K562 (cell line): ENCODE results near the gene JAKMIP2. TPM values are rescaled to one million over a fixed set of nuclear protein-coding genes. Genes with fewer than 3 reads are reported as not detected.

Source experiments
- ATAC-seq: fragments of 200-7000 bp; cut with Tn5 transposase; 3 replicates; pipeline ENCODE4 v1.9.1; 2020; ENCODE audit warnings: moderate library complexity
- BruUV-seq: library from RNA; stranded (reverse); fragments of 400-500 nt; replicated peaks from 2 replicates; lab custom pipeline; 2021; lab: Mats Ljungman, UMichigan
- CTCF ChIA-PET: fragments of 300-600 bp; formaldehyde crosslinking; extraction: SDS; loops from one replicate; lab custom pipeline; 2021; ENCODE audit warnings: low intra/inter-chr PET ratio; lab: Yijun Ruan, JAX
- POLR2A ChIA-PET: fragments of 300-600, 350-650 bp; sonication (Branson Sonifier 250); formaldehyde crosslinking; extraction: SDS; loops from one replicate; lab custom pipeline; 2021; ENCODE audit warnings: antibody characterized with exemption, inconsistent platforms; lab: Yijun Ruan, JAX
- DNase-seq, 4 experiments: peaks; one replicate each; pipeline versions ENCODE4 v3.0.0 to v3.0.0-alpha.2; 2011 to 2018; ENCODE audit warnings: low spot score in 3 of 4, mixed read lengths in 3 of 4; ENCODE audit errors: extremely low read depth in 1 of 4
- FAIRE-seq: peaks from 2 replicates; lab custom pipeline; 2011; peaks lifted over from hg19 to GRCh38; lab: Jason Lieb, UNC
- H2AFZ ChIP-seq: 2 replicates; pipeline ENCODE4 v1.6.0; 2011; ENCODE audit warnings: low read depth, low read length, control low read depth, inconsistent platforms
- H3K27ac ChIP-seq: fragments of 200-600 bp; 3 replicates; pipeline ENCODE4 v1.8.0; 2011; ENCODE audit warnings: low read depth, mild to moderate bottlenecking, control low read depth, inconsistent platforms, low read length, moderate library complexity, mixed read lengths; ENCODE audit errors: extremely low read depth
- H3K27me3 ChIP-seq, 2 experiments: fragments of 300-600 bp in 1 of 2; 2 replicates in 1 of 2; 3 replicates in 1 of 2; pipeline versions ENCODE4 v1.6.0 to v1.8.0; 2011; ENCODE audit warnings: inconsistent platforms in 2 of 2, low read length in 2 of 2, mild to moderate bottlenecking in 1 of 2, mixed read lengths in 1 of 2, moderate library complexity in 1 of 2; ENCODE audit not compliant: control insufficient read depth in 2 of 2, insufficient read depth in 2 of 2
- H3K36me3 ChIP-seq: fragments of 300-600 bp; 3 replicates; pipeline ENCODE4 v1.8.0; 2011; ENCODE audit warnings: mild to moderate bottlenecking, low read length, inconsistent platforms; ENCODE audit not compliant: control insufficient read depth, insufficient read depth
- H3K4me1 ChIP-seq, 2 experiments: fragments of 200-600 bp in 1 of 2; replicated peaks in 1 of 2; 2 replicates in 1 of 2; 3 replicates in 1 of 2; pipeline versions ENCODE4 v1.5.1 to v1.8.0; 2011; ENCODE audit warnings: inconsistent platforms in 2 of 2, low read length in 2 of 2, mild to moderate bottlenecking in 1 of 2, mixed read lengths in 1 of 2, moderate library complexity in 1 of 2; ENCODE audit not compliant: control insufficient read depth in 2 of 2, insufficient read depth in 2 of 2
- H3K4me2 ChIP-seq: 2 replicates; pipeline ENCODE4 v1.6.1; 2011; ENCODE audit warnings: low read length, control low read depth, inconsistent platforms, mixed read lengths; ENCODE audit not compliant: insufficient read depth
- H3K4me3 ChIP-seq: fragments of 200-600 bp; sonication (generic), shearing (Covaris generic); 2 replicates; pipeline ENCODE4 v1.5.1; 2016; ENCODE audit warnings: control low read depth, inconsistent platforms
- H3K79me2 ChIP-seq: fragments of 200-600 bp; 3 replicates; pipeline ENCODE4 v1.8.0; 2011; ENCODE audit warnings: low read length, inconsistent platforms; ENCODE audit not compliant: control insufficient read depth, insufficient read depth
- H3K9ac ChIP-seq, 2 experiments: 2 replicates each; pipeline versions ENCODE4 v1.6.0 to v1.6.1; 2011; ENCODE audit warnings: low read depth in 2 of 2, low read length in 2 of 2, control low read depth in 1 of 2, inconsistent platforms in 1 of 2, mild to moderate bottlenecking in 1 of 2, mixed read lengths in 1 of 2; ENCODE audit not compliant: insufficient read depth in 1 of 2
- H3K9me1 ChIP-seq: one replicate; pipeline ENCODE4 v1.6.0; 2011; ENCODE audit warnings: inconsistent platforms, mild to moderate bottlenecking, low read length, moderate library complexity; ENCODE audit not compliant: control insufficient read depth, insufficient read depth
- H3K9me3 ChIP-seq: replicated peaks from 2 replicates; pipeline ENCODE4 v1.5.1; 2011; ENCODE audit warnings: low read depth, low read length, inconsistent platforms; ENCODE audit not compliant: control insufficient read depth, insufficient read depth
- H4K20me1 ChIP-seq: replicated peaks from 2 replicates; pipeline ENCODE4 v1.6.1; 2011; ENCODE audit warnings: low read length, inconsistent platforms, mixed read lengths; ENCODE audit not compliant: control insufficient read depth, insufficient read depth
- HDAC1 ChIP-seq, 2 experiments: fragments of 450-650 bp; IDR thresholded peaks; 2 replicates each; pipeline ENCODE4 v1.6.1; 2016 to 2017; ENCODE audit warnings: inconsistent platforms in 1 of 2, mild to moderate bottlenecking in 1 of 2, moderate library complexity in 1 of 2
- POLR2A ChIP-seq: fragments of 450-650 bp; conservative IDR thresholded peaks from 2 replicates; pipeline ENCODE4 v1.6.1; 2016
- SMAD4 ChIP-seq: fragments of 250-450 bp; sonication (Bioruptor Pico); conservative IDR thresholded peaks from 2 replicates; pipeline ENCODE4 v1.8.0; 2021; ENCODE audit warnings: inconsistent platforms, mild to moderate bottlenecking, moderate library complexity
- SMARCB1 ChIP-seq: IDR thresholded peaks from 2 replicates; pipeline ENCODE4 v1.6.1; 2011; ENCODE audit warnings: improper control_type of control experiment, low read depth; ENCODE audit not compliant: insufficient read length
- TAF9B ChIP-seq: fragments of 450-650 bp; IDR thresholded peaks from 2 replicates; pipeline ENCODE4 v1.6.1; 2018; ENCODE audit warnings: mild to moderate bottlenecking; ENCODE audit not compliant: partially characterized antibody
- WGBS: fragments of 100-300 bp; shearing (Covaris generic); methylation state at CpG from one replicate; pipeline ENCODE4 v1.1.6; 2016; ENCODE audit warnings: low coverage, mixed read lengths; ENCODE audit not compliant: insufficient coverage; ENCODE audit errors: missing lambda C conversion rate; 5-methylcytosine and 5-hydroxymethylcytosine counted together
- in situ Hi-C: fragments of 300-500 bp; cut with MboI; formaldehyde crosslinking; loops from 4 replicates; pipeline ENCODE4 v1.15.0; 2018; ENCODE audit warnings: inconsistent platforms, mixed read lengths
- intact Hi-C: fragments of 100-400 bp; cut with micrococcal nuclease; formaldehyde crosslinking; loops from 2 replicates; pipeline ENCODE4 v1.14.2; 2022
- polyA plus RNA-seq, 8 experiments: library from polyadenylated mRNA; depleted of rRNA in 4 of 8; stranded (reverse) in 5 of 8; unstranded in 3 of 8; fragments of >200 nt; fragmentation: Nextera tagmentation in 2 of 8; fragmentation: Illumina TruSeq in 1 of 8; extraction: Ambion mirVana in 2 of 8; extraction: Trizol in 1 of 8; gene quantifications; 2 replicates each; pipeline versions ENCODE4 v1.2.1 to v1.2.3, GENCODE V29; 2011 to 2014; ENCODE audit warnings: inconsistent platforms in 1 of 8, missing spikeins in 1 of 8
- total RNA-seq, 7 experiments: library from RNA; depleted of rRNA in 6 of 7; stranded (reverse); fragments of >200 nt in 6 of 7; fragmentation: Illumina TruSeq in 2 of 7; extraction: Trizol in 2 of 7; gene quantifications; 2 replicates each; pipeline versions ENCODE4 v1.2.1 to v1.2.3, GENCODE V29; 2011 to 2021; ENCODE audit warnings: low replicate concordance in 1 of 7
- TF ChIP-seq, protein P1 (sequence below): fragments of 450-650 bp; IDR thresholded peaks from 2 replicates; pipeline ENCODE4 v1.6.1; 2016; ENCODE audit warnings: antibody characterized with exemption
- TF ChIP-seq, protein P2 (sequence below): fragments of 250-450 bp; sonication (Bioruptor Pico); IDR thresholded peaks from 2 replicates; pipeline ENCODE4 v1.5.0; 2020; ENCODE audit warnings: mild to moderate bottlenecking

JAKMIP2 gene
- total and polyA plus RNA-seq, 9 of the 15 experiments (the other 6 are each of a cell fraction or from before 2014, with no cell fraction given), result not detected

DNA sequence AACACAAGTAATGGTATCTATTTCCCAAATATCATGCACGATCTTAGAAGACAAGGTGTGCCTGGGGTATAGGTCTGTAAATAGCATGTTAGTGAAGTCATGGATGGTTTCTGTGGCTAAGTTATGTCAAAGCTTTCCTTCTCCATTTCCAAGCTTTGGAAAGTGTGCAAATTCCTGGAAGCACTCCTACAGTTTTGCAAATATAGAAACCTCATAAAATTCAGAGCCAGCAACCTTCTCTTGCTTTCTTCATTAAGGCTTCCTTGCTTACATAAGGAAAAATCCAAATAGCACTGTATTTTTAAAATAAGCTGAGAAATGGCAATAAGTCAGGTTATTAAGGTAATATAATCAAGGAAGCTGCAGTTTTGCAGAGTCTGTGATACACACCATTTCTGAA is 138.1 kb downstream of the JAKMIP2 start:
- no peak for DNase-seq
- Histone ChIP-seq H3K4me1 (no peaks in the 10 kb centered on the region), H3K27me3 (no peaks in the 10 kb centered on the region), H3K9me1 (no peaks in the 10 kb centered on the region), H3K79me2 (no peaks in the 10 kb centered on the region), H3K9ac (no peak overlapping the region), H3K27ac (no peak overlapping the region), H4K20me1 (no peaks in the 10 kb centered on the region), H3K36me3 (no peaks in the 10 kb centered on the region), H3K4me2 (no peak overlapping the region), H3K4me3 (no peak overlapping the region), H3K9me3 (no peaks in the 10 kb centered on the region), H2AFZ (no peak overlapping the region)
- CTCF ChIA-PET, result no interaction called here
- intact Hi-C loops, result no loop called here
- BruUV-seq, result no TSS peak
- ATAC-seq, result no peak
- in situ Hi-C loops, result no loop called here
- FAIRE-seq, result no peak
- TF ChIP-seq SMAD4 (CRISPR knock-in tag) (no peak), TAF9B (no peak), HDAC1 (IDR thresholded peaks at IDR 0.05) (no peak), SMARCB1 (no peak), POLR2A (no peak)
- TF ChIP-seq, protein P1, sequence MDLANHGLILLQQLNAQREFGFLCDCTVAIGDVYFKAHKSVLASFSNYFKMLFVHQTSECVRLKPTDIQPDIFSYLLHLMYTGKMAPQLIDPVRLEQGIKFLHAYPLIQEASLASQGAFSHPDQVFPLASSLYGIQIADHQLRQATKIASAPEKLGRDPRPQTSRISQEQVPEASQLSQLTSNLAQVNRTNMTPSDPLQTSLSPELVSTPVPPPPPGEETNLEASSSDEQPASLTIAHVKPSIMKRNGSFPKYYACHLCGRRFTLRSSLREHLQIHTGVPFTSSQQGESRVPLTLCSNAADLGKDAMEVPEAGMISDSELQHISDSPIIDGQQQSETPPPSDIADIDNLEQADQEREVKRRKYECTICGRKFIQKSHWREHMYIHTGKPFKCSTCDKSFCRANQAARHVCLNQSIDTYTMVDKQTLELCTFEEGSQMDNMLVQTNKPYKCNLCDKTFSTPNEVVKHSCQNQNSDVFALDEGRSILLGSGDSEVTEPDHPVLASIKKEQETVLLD, result no peak
- TF ChIP-seq, protein P2, sequence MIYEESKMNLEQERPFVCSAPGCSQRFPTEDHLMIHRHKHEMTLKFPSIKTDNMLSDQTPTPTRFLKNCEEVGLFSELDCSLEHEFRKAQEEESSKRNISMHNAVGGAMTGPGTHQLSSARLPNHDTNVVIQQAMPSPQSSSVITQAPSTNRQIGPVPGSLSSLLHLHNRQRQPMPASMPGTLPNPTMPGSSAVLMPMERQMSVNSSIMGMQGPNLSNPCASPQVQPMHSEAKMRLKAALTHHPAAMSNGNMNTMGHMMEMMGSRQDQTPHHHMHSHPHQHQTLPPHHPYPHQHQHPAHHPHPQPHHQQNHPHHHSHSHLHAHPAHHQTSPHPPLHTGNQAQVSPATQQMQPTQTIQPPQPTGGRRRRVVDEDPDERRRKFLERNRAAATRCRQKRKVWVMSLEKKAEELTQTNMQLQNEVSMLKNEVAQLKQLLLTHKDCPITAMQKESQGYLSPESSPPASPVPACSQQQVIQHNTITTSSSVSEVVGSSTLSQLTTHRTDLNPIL, result no peak
- 0% methylated on average over 1 of the region's 1 CpG for WGBS
- POLR2A ChIA-PET, result no interaction called here
